ENCODE data around the gene SIPA1L3.

The SIPA1L3 gene

DNA sequence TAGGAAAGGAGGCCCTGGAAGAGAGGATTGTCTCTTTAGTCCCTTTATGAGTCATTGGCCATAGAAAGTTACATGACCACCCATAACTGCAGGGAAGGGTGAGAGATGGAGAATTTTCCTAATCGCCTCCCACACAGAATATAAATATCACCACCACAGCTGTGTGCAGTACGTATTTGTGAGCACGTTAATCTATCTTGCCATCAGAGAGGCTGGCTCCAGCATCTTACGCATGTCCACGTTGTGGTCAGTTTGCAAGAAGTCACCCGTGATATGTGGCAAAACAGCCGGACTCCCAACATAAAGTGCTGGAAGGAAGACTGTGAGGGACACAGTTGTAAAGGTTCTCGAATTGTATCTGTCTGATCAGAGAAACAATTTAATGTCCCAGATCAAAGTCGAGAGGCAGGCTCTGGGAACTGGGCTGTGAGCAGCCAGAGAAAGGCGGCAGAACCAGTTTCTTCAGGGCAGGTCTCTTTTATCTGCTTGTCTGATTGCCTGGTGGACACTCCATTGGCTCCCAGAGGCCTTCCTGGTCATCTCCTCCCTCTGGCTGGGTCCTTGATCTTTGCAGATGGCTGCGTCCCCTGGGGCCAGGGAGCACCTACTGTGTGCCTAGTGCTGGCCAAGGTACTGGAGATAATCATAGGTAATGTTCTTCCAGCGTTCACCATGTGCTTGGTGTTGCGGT is 74.9 kb downstream of the SIPA1L3 start:
- DNase-seq, result no peak
- Histone ChIP-seq H3K9me3 (ENCODE audit: control insufficient read depth, low read length) (no peaks in the 10 kb centered on the region), H3K27ac (ENCODE audit: insufficient read depth, low read length, poor library complexity, severe bottlenecking) (no peak overlapping the region), H3K4me3 (ENCODE audit: insufficient read depth, low read depth, low read length, poor library complexity, severe bottlenecking) (no peak overlapping the region), H3K4me1 (ENCODE audit: control insufficient read depth, insufficient read depth, low read length, poor library complexity, severe bottlenecking) (no peaks in the 10 kb centered on the region), H3K36me3 (ENCODE audit: control insufficient read depth, insufficient read depth, low read length) (no peaks in the 10 kb centered on the region), H3K27me3 (replicated peaks; ENCODE audit: control insufficient read depth, insufficient read depth, low read length, poor library complexity, severe bottlenecking) (no peaks in the 10 kb centered on the region)

DNA sequence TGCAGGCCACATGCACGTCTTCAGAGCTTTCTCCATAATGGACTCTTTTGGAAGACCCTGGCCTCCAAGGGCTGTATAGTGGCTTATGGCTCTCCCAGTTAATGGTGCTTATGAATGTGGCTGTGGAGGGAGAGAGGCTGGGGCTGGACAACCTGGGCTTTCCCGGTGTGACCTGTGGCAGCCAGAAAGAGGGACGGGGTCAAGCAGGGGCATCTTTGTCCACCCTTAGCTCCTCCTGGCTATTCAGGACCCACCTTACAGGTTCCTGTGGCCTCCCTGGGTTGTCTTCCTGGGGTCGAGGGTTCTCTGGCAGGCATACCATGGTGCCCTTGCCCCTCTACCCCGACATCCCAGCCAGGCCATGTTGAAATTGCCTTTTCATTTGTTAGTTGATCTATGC is 75.6 kb downstream of the SIPA1L3 start:
- no peaks in the 10 kb centered on the region for H3K9me3 ChIP-seq (ENCODE audit: control insufficient read depth, low read length)
- no peaks in the 10 kb centered on the region for H3K4me1 ChIP-seq (ENCODE audit: control insufficient read depth, insufficient read depth, low read length, poor library complexity, severe bottlenecking)
- no peak overlapping the region for H3K27ac ChIP-seq (ENCODE audit: insufficient read depth, low read length, poor library complexity, severe bottlenecking)
- no peak overlapping the region for H3K4me3 ChIP-seq (ENCODE audit: insufficient read depth, low read depth, low read length, poor library complexity, severe bottlenecking)
- no peak for DNase-seq
- H3K36me3 ChIP-seq (ENCODE audit: control insufficient read depth, insufficient read depth, low read length), result no peaks in the 10 kb centered on the region
- no peaks in the 10 kb centered on the region for H3K27me3 ChIP-seq (replicated peaks; ENCODE audit: control insufficient read depth, insufficient read depth, low read length, poor library complexity, severe bottlenecking)

DNA sequence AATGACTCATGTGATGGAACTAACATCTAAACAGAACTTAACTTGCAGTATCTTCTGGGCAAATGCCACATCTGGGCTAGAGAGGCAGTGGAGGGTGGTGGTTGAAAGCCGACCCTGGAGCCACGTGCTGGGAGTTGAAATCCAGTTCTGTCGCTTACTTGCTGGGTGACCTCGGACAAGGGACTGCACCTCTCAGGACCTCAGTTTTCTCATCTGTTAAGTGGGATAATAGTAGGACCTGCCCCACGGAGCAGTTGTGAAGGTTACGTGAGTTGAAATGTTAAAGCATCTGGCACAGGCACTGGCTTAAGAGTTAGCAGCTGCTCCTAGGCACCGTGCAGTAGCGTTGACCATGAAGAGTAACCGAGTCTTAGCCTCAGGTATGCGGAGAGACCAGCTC is 76.1 kb downstream of the SIPA1L3 start:
- no peak overlapping the region for H3K27ac ChIP-seq (ENCODE audit: insufficient read depth, low read length, poor library complexity, severe bottlenecking)
- no peaks in the 10 kb centered on the region for H3K4me1 ChIP-seq (ENCODE audit: control insufficient read depth, insufficient read depth, low read length, poor library complexity, severe bottlenecking)
- no peak for DNase-seq
- H3K36me3 ChIP-seq (ENCODE audit: control insufficient read depth, insufficient read depth, low read length), result no peaks in the 10 kb centered on the region
- no peak overlapping the region for H3K4me3 ChIP-seq (ENCODE audit: insufficient read depth, low read depth, low read length, poor library complexity, severe bottlenecking)
- no peaks in the 10 kb centered on the region for H3K9me3 ChIP-seq (ENCODE audit: control insufficient read depth, low read length)
- no peaks in the 10 kb centered on the region for H3K27me3 ChIP-seq (replicated peaks; ENCODE audit: control insufficient read depth, insufficient read depth, low read length, poor library complexity, severe bottlenecking)

DNA sequence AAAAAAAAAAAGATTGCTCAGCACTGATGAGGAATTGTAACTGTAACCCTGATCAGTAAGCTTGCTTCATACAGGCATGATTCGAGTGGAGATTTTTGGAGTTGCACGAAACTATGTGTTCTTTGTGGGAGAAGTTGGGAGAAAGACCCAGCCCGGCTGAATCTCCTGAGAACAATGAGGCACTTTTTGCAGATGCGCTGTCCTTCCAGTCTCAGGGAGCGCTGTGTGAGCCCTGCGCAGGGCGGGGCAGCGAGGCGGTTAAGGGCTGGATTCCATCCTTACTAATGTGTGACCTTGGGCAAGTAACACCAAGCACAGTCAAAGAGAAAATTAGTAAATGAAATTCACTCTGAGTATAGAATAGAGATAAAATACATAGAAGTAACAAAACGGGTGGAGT is 76.9 kb downstream of the SIPA1L3 start:
- H3K27me3 ChIP-seq (replicated peaks; ENCODE audit: control insufficient read depth, insufficient read depth, low read length, poor library complexity, severe bottlenecking), result no peaks in the 10 kb centered on the region
- H3K27ac ChIP-seq (ENCODE audit: insufficient read depth, low read length, poor library complexity, severe bottlenecking), result no peak overlapping the region
- no peaks in the 10 kb centered on the region for H3K4me1 ChIP-seq (ENCODE audit: control insufficient read depth, insufficient read depth, low read length, poor library complexity, severe bottlenecking)
- H3K4me3 ChIP-seq (ENCODE audit: insufficient read depth, low read depth, low read length, poor library complexity, severe bottlenecking), result no peak overlapping the region
- DNase-seq, result no peak
- no peaks in the 10 kb centered on the region for H3K9me3 ChIP-seq (ENCODE audit: control insufficient read depth, low read length)
- H3K36me3 ChIP-seq (ENCODE audit: control insufficient read depth, insufficient read depth, low read length), result no peaks in the 10 kb centered on the region

DNA sequence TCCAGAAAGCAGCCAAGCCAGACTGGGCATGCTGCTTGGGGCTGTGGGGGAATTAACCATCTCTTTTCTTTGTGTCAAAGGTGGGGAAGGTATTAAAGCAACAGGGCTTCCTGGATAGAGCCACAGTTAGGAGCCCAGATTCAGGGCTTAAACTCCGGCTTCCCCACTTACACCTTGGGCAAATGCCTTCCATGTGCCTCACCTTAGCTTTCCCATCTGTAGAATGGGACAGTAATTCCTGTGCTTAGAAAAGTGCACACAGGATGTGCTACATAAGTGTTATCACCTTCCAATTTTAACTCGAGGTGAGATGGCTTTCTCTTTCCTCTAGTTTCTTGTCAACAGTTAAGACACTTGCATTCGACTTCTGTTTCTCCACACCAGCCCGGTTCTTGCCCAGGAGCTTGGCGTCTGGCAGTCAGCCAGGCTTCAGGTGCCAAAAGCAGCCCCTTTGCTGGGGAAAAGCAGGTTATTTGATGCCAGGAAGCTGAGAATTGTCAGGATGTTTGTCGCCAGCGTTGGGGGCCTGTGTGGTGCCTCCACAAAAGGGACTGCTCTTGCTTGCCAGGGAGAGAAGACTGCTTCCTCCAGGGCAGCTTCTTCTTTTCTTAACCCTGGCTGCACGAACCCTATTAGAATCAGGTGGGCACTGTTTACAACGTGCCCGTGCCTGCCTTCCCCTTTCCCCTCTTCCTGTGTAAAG is 79.2 kb downstream of the SIPA1L3 start:
- H3K4me1 ChIP-seq (ENCODE audit: control insufficient read depth, insufficient read depth, low read length, poor library complexity, severe bottlenecking), result no peaks in the 10 kb centered on the region
- H3K27ac ChIP-seq (ENCODE audit: insufficient read depth, low read length, poor library complexity, severe bottlenecking), result no peak overlapping the region
- no peaks in the 10 kb centered on the region for H3K27me3 ChIP-seq (replicated peaks; ENCODE audit: control insufficient read depth, insufficient read depth, low read length, poor library complexity, severe bottlenecking)
- H3K9me3 ChIP-seq (ENCODE audit: control insufficient read depth, low read length), result no peaks in the 10 kb centered on the region
- no peak overlapping the region for H3K4me3 ChIP-seq (ENCODE audit: insufficient read depth, low read depth, low read length, poor library complexity, severe bottlenecking)
- H3K36me3 ChIP-seq (ENCODE audit: control insufficient read depth, insufficient read depth, low read length), result no peaks in the 10 kb centered on the region
- no peak for DNase-seq

DNA sequence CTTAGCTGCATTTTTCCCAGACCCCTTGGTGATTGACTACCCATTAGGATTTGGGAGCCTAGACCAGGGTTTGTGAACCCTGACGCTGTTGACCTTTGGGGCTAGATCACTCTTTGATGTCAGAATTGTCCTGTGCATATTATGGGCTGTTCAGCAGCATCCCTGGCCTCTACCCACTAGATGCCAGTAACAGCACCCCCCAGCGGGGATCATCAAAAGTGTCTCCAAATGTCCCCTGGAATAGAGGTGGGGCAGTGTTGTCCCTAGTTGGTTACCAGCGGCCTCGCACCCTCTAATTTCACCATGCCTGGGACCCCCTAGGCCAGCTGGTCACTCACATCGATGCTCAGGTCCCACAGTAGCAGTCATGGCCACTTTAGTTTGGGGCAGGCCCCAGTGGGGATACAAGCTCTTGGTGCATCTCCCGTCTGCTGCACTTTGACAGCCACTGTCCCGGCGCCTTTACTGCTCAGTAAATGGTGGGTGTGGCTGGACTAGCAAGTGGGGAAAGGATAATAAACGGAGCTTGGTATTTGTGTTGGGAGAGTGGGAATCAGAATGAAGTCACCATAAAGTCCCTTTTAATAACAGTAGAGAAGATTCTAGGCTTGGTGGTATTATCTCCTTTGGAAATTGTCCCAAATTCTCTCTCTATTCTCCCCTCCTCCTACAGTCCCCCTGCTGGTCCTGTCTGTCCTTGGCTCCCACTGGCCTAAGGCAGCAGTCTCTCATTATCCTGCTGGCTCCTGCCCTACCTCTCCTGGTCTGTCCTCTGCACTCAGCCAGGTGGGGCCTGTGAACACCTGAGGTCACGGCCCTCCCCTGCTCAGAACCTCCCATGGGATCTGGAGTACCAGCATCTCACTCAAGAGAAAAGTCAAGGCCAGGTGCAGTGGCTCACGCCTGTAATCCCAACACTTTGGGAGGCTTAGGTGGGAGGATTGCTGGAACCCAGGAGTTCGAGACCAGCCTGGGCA is 80.6 kb downstream of the SIPA1L3 start:
- H3K4me1 ChIP-seq (ENCODE audit: control insufficient read depth, insufficient read depth, low read length, poor library complexity, severe bottlenecking), result no peaks in the 10 kb centered on the region
- no peaks in the 10 kb centered on the region for H3K27me3 ChIP-seq (replicated peaks; ENCODE audit: control insufficient read depth, insufficient read depth, low read length, poor library complexity, severe bottlenecking)
- DNase-seq, result no peak
- H3K36me3 ChIP-seq (ENCODE audit: control insufficient read depth, insufficient read depth, low read length), result no peaks in the 10 kb centered on the region
- H3K9me3 ChIP-seq (ENCODE audit: control insufficient read depth, low read length), result no peaks in the 10 kb centered on the region
- H3K27ac ChIP-seq (ENCODE audit: insufficient read depth, low read length, poor library complexity, severe bottlenecking), result no peak overlapping the region
- no peak overlapping the region for H3K4me3 ChIP-seq (ENCODE audit: insufficient read depth, low read depth, low read length, poor library complexity, severe bottlenecking)

DNA sequence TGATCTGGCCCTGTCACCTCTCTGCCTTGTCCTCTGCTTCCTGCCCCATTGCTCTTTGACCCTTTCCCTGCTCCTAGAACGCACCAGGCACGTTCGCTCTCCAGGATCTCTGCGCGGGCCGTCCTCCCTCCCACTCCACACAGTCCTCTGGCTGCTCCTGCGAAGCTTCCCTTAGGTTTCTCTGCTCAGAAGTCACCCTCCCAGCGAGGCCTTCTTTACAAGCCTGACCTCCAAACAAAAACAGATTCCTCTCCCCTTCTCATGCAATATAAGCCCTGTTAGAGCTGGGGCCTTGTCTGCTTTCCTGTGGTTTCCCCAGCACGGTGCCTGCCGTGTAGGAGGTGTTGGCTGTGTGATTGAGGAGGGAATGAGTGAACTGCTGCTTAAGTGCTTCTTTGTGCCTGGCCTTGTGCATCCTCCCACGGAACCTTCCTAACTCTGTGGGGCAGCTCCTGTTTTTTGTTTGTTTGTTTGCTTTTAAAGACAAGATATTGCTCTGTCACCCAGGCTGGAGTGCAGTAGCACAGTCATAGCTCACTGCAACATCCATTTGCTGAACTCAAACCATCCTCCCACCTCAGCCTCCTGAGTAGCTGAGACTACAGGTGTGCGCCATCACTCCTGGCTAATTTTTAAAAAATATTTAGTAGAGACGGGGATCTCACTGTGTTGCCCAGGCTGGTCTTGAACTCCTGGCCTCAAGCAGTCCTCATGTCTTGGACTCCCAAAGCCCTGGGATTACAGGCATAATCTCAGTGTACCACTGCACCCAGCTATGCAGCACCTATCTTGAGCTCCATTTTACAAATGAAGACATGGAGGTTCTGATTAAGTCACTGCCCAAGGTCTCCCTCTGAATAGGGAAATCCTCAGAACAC is 82.0 kb downstream of the SIPA1L3 start:
- Histone ChIP-seq H3K27me3 (replicated peaks; ENCODE audit: control insufficient read depth, insufficient read depth, low read length, poor library complexity, severe bottlenecking) (no peaks in the 10 kb centered on the region), H3K9me3 (ENCODE audit: control insufficient read depth, low read length) (no peaks in the 10 kb centered on the region), H3K4me3 (ENCODE audit: insufficient read depth, low read depth, low read length, poor library complexity, severe bottlenecking) (no peak overlapping the region), H3K27ac (ENCODE audit: insufficient read depth, low read length, poor library complexity, severe bottlenecking) (no peak overlapping the region), H3K4me1 (ENCODE audit: control insufficient read depth, insufficient read depth, low read length, poor library complexity, severe bottlenecking) (no peaks in the 10 kb centered on the region), H3K36me3 (ENCODE audit: control insufficient read depth, insufficient read depth, low read length) (no peaks in the 10 kb centered on the region)
- no peak for DNase-seq

DNA sequence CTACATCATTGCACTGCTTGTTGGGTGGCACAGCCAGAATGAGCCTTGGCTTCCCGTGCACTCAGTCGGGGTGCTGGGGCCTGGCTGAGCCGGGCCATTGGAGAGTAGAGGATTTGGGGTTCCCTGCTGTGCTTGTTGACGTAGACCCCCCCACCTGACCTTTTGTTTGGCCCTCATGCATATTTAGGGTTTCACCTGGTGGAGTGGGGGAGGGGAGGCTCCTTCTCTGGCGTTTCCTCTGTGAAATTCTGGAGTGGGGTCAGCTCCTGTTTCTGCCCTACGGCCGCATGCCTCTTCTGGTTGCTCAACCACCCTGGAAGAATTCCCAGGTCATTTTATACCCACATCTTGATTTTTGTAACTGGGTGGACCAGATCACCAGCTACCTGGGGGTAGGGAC is 82.8 kb downstream of the SIPA1L3 start:
- Histone ChIP-seq H3K9me3 (ENCODE audit: control insufficient read depth, low read length) (no peaks in the 10 kb centered on the region), H3K4me3 (ENCODE audit: insufficient read depth, low read depth, low read length, poor library complexity, severe bottlenecking) (no peak overlapping the region), H3K27me3 (replicated peaks; ENCODE audit: control insufficient read depth, insufficient read depth, low read length, poor library complexity, severe bottlenecking) (no peaks in the 10 kb centered on the region), H3K36me3 (ENCODE audit: control insufficient read depth, insufficient read depth, low read length) (no peaks in the 10 kb centered on the region), H3K27ac (ENCODE audit: insufficient read depth, low read length, poor library complexity, severe bottlenecking) (no peak overlapping the region), H3K4me1 (ENCODE audit: control insufficient read depth, insufficient read depth, low read length, poor library complexity, severe bottlenecking) (no peaks in the 10 kb centered on the region)
- no peak for DNase-seq

DNA sequence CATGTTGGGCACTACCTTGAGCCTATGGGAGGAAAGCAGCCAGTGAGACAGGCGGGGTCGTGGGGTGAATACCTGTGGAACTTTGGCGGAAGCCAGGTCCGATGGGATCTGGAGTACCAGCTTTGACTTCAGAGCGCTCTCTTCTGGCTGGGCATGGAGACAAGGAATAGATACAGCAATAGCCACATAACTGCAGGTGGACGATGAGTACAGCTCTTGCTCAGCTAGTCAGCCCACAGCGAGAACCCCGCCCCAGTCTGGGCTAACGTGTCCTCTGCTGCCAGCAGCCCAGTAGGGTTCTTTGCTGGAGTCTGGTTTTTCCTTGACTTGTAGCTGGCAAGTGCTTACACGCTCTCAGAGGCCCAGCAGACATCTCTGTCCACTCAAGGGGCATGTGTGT is 83.4 kb downstream of the SIPA1L3 start:
- H3K9me3 ChIP-seq (ENCODE audit: control insufficient read depth, low read length), result no peaks in the 10 kb centered on the region
- no peaks in the 10 kb centered on the region for H3K4me1 ChIP-seq (ENCODE audit: control insufficient read depth, insufficient read depth, low read length, poor library complexity, severe bottlenecking)
- DNase-seq, result no peak
- no peaks in the 10 kb centered on the region for H3K36me3 ChIP-seq (ENCODE audit: control insufficient read depth, insufficient read depth, low read length)
- no peaks in the 10 kb centered on the region for H3K27me3 ChIP-seq (replicated peaks; ENCODE audit: control insufficient read depth, insufficient read depth, low read length, poor library complexity, severe bottlenecking)
- no peak overlapping the region for H3K27ac ChIP-seq (ENCODE audit: insufficient read depth, low read length, poor library complexity, severe bottlenecking)
- H3K4me3 ChIP-seq (ENCODE audit: insufficient read depth, low read depth, low read length, poor library complexity, severe bottlenecking), result no peak overlapping the region
